Fibroblast of the aortic adventitia (primary cell): ENCODE data around the gene CSPG5. TPM values are rescaled to one million over a fixed set of nuclear protein-coding genes. Genes with fewer than 3 reads are reported as not detected.

ENCODE experiments used
- DNase-seq: peaks from one replicate; pipeline ENCODE4 v3.0.0-alpha.2; 2010; ENCODE audit warnings: low read depth
- H3K4me3 ChIP-seq: 2 replicates; pipeline ENCODE4 v1.5.1; 2011; ENCODE audit warnings: low read depth, mild to moderate bottlenecking, control low read depth, low read length, moderate library complexity
- CTCF ChIP-seq: IDR thresholded peaks from 2 replicates; pipeline ENCODE4 v1.5.1; 2011; ENCODE audit warnings: mild to moderate bottlenecking, low read length, control low read depth, inconsistent platforms; ENCODE audit not compliant: insufficient read depth
- total RNA-seq: library from RNA; depleted of rRNA; stranded (reverse); fragments of >200 nt; gene quantifications from 2 replicates; pipeline ENCODE4 v1.2.3, GENCODE V29; 2012; ENCODE audit warnings: low replicate concordance

CSPG5 gene
- total RNA-seq, 1 donor = 0.09 TPM

GRCh38 chr3:47533481-47533880 is 45.2 kb downstream of the CSPG5 start:
- H3K4me3 ChIP-seq = no peak overlapping the region
- TF ChIP-seq CTCF = no peak
- DNase-seq = no peak

- no peak for DNase-seq
- H3K4me3 ChIP-seq = no peak overlapping the region
- TF ChIP-seq CTCF = no peak
Observed at GRCh38 chr3:47527952-47528725, 50.5 kb downstream of the CSPG5 start.

- no peak overlapping the region for H3K4me3 ChIP-seq
- DNase-seq = no peak
- TF ChIP-seq CTCF = no peak
Observed at GRCh38 chr3:47525617-47526016, 53.0 kb downstream of the CSPG5 start.

GRCh38 chr3:47523310-47524073 is 55.2 kb downstream of the CSPG5 start:
- no peak for TF ChIP-seq CTCF
- no peak overlapping the region for H3K4me3 ChIP-seq
- no peak for DNase-seq

GRCh38 chr3:47522082-47522987 is 56.3 kb downstream of the CSPG5 start:
- peak; percentile 89 for TF ChIP-seq CTCF
- peak; percentile 92 for DNase-seq
- no peak overlapping the region for H3K4me3 ChIP-seq

GRCh38 chr3:47520756-47521155 is 57.9 kb downstream of the CSPG5 start:
- TF ChIP-seq CTCF = no peak
- DNase-seq = no peak

More at GRCh38 chr3:47520756-47521155, 57.9 kb downstream of the CSPG5 start:
- no peak overlapping the region for H3K4me3 ChIP-seq
